Keratinocyte (primary cell): Measurements from ENCODE around the gene HMGB3.
"Not testable (repeated sequence)": the region's sequence is repeated elsewhere in the genome, so short reads cannot be mapped to it uniquely, and the experiment has no call there.

Source experiments
- EZH2 ChIP-seq: IDR thresholded peaks from one replicate; pipeline ENCODE4 v1.6.1; 2012; ENCODE audit warnings: inconsistent platforms, mild to moderate bottlenecking, low read length, moderate library complexity
- TF ChIP-seq, protein P1 (sequence below), 3 experiments: IDR thresholded peaks in 1 of 3; conservative IDR thresholded peaks in 1 of 3; optimal IDR thresholded peaks in 1 of 3; 2 replicates in 2 of 3; 3 replicates in 1 of 3; pipeline versions ENCODE3 to v1.5.1; 2011; ENCODE audit warnings: low read length in 3 of 3, mild to moderate bottlenecking in 3 of 3, moderate library complexity in 2 of 3, control low read depth in 1 of 3, inconsistent platforms in 1 of 3; ENCODE audit not compliant: insufficient read depth in 2 of 3; ENCODE audit errors: extremely low read depth in 1 of 3

DNA sequence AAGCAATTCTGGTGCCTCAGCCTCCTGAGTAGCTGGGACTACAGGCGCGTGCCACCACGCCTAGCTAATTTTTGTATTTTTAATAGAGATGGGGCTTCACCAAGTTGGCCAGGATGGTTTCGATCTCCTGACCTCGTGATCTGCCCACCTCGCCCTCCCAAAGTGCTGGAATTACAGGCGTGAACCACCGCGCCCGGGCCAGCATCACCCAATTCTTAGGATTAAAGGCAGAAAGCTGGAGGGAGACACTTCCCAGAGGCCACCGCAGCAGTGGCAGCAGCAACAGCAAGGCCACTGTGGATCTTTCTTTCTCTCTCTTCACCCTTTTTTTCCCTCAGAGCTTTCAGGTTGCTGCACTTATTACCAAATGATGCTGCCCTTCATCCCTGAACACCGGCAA, 18.7 kb upstream of the HMGB3 start:
- TF ChIP-seq, protein P1, sequence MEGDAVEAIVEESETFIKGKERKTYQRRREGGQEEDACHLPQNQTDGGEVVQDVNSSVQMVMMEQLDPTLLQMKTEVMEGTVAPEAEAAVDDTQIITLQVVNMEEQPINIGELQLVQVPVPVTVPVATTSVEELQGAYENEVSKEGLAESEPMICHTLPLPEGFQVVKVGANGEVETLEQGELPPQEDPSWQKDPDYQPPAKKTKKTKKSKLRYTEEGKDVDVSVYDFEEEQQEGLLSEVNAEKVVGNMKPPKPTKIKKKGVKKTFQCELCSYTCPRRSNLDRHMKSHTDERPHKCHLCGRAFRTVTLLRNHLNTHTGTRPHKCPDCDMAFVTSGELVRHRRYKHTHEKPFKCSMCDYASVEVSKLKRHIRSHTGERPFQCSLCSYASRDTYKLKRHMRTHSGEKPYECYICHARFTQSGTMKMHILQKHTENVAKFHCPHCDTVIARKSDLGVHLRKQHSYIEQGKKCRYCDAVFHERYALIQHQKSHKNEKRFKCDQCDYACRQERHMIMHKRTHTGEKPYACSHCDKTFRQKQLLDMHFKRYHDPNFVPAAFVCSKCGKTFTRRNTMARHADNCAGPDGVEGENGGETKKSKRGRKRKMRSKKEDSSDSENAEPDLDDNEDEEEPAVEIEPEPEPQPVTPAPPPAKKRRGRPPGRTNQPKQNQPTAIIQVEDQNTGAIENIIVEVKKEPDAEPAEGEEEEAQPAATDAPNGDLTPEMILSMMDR (optimal IDR thresholded peaks at IDR 0.05 in 1 of 3, IDR thresholded peaks at IDR 0.05 in 1 of 3, conservative IDR thresholded peaks at IDR 0.05 in 1 of 3; ENCODE audit: extremely low read depth in 1 of 3, insufficient read depth in 2 of 3, low read length in 3 of 3), result not testable (repeated sequence)
- not testable (repeated sequence) for TF ChIP-seq EZH2
